Heart left ventricle (tissue), 13 donors: ENCODE data around the gene ANXA10.

Source experiments
- CTCF ChIP-seq, 12 donors: fragments of 200-600 bp; sonication (generic) in 4 of 12; IDR thresholded peaks; one replicate each; pipeline versions ENCODE4 v1.5.0 to v1.8.0; 2018 to 2022; ENCODE audit warnings: antibody characterized with exemption in 12 of 12, mild to moderate bottlenecking in 5 of 12
- POLR2A ChIP-seq, 2 donors: fragments of 450-650 bp; IDR thresholded peaks; one replicate each; pipeline ENCODE4 v1.6.1; 2017; ENCODE audit warnings: antibody characterized with exemption in 2 of 2, mild to moderate bottlenecking in 2 of 2, moderate library complexity in 2 of 2
- donor health status: ischemic (EF 13 %, LVEDD 7.1; RV severe dilation, severe dysfunction).
- donor health status: DM: no; HTN: yes; CAD: no.
- donor health status: DM: no; HTN: no; CAD: no.
- donor health status: ischemic (EF 25% LVEDD 6.9; RV normal size, moderate dysfunction).
- donor health status: ischemic (EF 25% LVEDD 5.7; RV mildly dilated, moderate dysfunction).
- donor health status: ischemic (EF 35%, LVEDD 5.7; RV mildly dilated, moderate dysfunction).
- donor health status: nonischemic (EF 11% LVEDD 7.7; RV severe dilation, severe dysfunction).
- donor health status: DM: yes; HTN: yes; CAD: no.
- donor health status: PGD.
- donor health status: ischemic (EF 29% LVEDD 5.4; RV normal size, mild dysfunction).
- donor health status: nonischemic (EF 23%, LVEDD 6.1; RV moderate dilation, normal function).

- TF ChIP-seq CTCF (IDR thresholded peaks at IDR 0.05) (no peak), POLR2A (IDR thresholded peaks at IDR 0.05) (no peak)
These were observed 51.3 kb downstream of the ANXA10 start for GRCh38 chr4:168143601-168144000.
